Measurements from ENCODE around the gene CAVIN3. TPM values are rescaled to one million over a fixed set of nuclear protein-coding genes. Genes with fewer than 3 reads are reported as not detected.

The CAVIN3 gene
- total and polyA plus RNA-seq, 2 of the 4 experiments (the other 2 are of a cell fraction) = 112 to 185 TPM

DNA sequence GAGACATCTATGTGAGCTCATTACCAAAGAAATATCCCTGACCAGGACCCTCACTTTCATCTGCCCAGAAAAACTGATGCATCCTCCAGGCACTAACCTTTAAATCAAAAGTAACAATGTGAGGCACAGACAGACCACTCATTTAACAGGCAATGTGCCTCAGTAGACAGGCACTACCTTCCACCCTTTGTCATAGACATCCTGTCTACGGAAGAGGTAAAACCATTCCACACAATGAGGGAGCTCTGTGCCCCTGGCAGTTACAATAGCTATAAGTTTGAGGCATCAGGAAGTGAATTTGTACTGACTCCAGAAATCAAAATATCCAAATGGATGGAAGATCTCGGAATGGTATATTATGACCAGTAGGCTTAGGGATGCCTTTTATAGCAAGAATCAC, 6.7 kb upstream of the CAVIN3 start:
- H3K9ac ChIP-seq (ENCODE audit: low read depth, low read length) = no peak overlapping the region
- H4K20me1 ChIP-seq (ENCODE audit: insufficient read depth, low read length) = no peaks in the 10 kb centered on the region
- no peak overlapping the region for H3K56ac ChIP-seq (ENCODE audit: extremely low read depth, insufficient read depth, low read length)
- no peak overlapping the region for H3K4me2 ChIP-seq (ENCODE audit: low read depth, low read length)
- no peak overlapping the region for H3K27ac ChIP-seq (ENCODE audit: insufficient read depth, low read length)
- no peak overlapping the region for H3K18ac ChIP-seq (ENCODE audit: low read depth, low read length)
- dilution Hi-C loops (cut with HindIII; ENCODE audit: low sequenced_read_pairs, unreplicated experiment) (no loop called here), intact Hi-C loops (cut with micrococcal nuclease) (no loop called here), in situ Hi-C loops (cut with MboI; ENCODE audit: low sequenced_read_pairs) (no loop called here)
- H2BK20ac ChIP-seq (ENCODE audit: low read depth, low read length) = no peak overlapping the region
- no peaks in the 10 kb centered on the region for H3K79me1 ChIP-seq (ENCODE audit: low read depth in 1 of 2, low read length in 2 of 2)
- no peak overlapping the region for H2AK9ac ChIP-seq (replicated peaks; ENCODE audit: low read depth, low read length, poor library complexity)
- no peak overlapping the region for H2AFZ ChIP-seq (replicated peaks; ENCODE audit: low read length, poor library complexity)
- no peaks in the 10 kb centered on the region; the same call in 1 of the 2 replicates for H3K27me3 ChIP-seq (ENCODE audit: control insufficient read depth, insufficient read depth, low read length)
- H4K8ac ChIP-seq (ENCODE audit: low read depth in 2 of 2, low read length in 2 of 2) = no peak overlapping the region
- no peak overlapping the region for H4K5ac ChIP-seq (ENCODE audit: low read depth, low read length)
- H2BK15ac ChIP-seq (ENCODE audit: low read depth, low read length) = no peak overlapping the region
- no peak overlapping the region for H2BK120ac ChIP-seq (ENCODE audit: low read depth, low read length)
- H2AK5ac ChIP-seq (ENCODE audit: low read depth, low read length) = no peak overlapping the region
- no peak overlapping the region for H4K91ac ChIP-seq (ENCODE audit: insufficient read depth, low read depth, low read length)
- H3K14ac ChIP-seq (replicated peaks; ENCODE audit: low read depth, low read length) = no peak overlapping the region; the same call in 1 of the 2 replicates
- no peak overlapping the region for H3K23ac ChIP-seq (ENCODE audit: low read depth, low read length)
- no peaks in the 10 kb centered on the region; the same call in 1 of the 2 replicates for H3K9me1 ChIP-seq (ENCODE audit: insufficient read depth, low read length)
- POLR2A ChIA-PET (ENCODE audit: unreplicated experiment) = no interaction called here
- no peak for ATAC-seq (ENCODE audit: low read depth)
- no TSS peak for BruUV-seq (replicated peaks)
- TF ChIP-seq, protein P1, sequence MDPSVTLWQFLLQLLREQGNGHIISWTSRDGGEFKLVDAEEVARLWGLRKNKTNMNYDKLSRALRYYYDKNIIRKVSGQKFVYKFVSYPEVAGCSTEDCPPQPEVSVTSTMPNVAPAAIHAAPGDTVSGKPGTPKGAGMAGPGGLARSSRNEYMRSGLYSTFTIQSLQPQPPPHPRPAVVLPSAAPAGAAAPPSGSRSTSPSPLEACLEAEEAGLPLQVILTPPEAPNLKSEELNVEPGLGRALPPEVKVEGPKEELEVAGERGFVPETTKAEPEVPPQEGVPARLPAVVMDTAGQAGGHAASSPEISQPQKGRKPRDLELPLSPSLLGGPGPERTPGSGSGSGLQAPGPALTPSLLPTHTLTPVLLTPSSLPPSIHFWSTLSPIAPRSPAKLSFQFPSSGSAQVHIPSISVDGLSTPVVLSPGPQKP (IDR thresholded peaks at IDR 0.05; ENCODE audit: borderline replicate concordance, low read depth, low read length) = no peak
- no peak for TF ChIP-seq CEBPB (IDR thresholded peaks at IDR 0.05; ENCODE audit: low read depth, low read length)
- no peak for TF ChIP-seq NFE2L2 (IDR thresholded peaks at IDR 0.05; ENCODE audit: low read depth, low read length)
- TF ChIP-seq RFX5 (IDR thresholded peaks at IDR 0.05; ENCODE audit: low read depth, low read length) = no peak
- no peak for TF ChIP-seq POLR2A (IDR thresholded peaks at IDR 0.05; ENCODE audit: low read depth, low read length)
- no peak overlapping the region for H3K4ac ChIP-seq (ENCODE audit: low read depth, low read length)
- no peak overlapping the region for H3K4me3 ChIP-seq (ENCODE audit: insufficient read depth, low read depth, low read length)
- H3K36me3 ChIP-seq (ENCODE audit: control insufficient read depth, insufficient read depth, low read length) = no peaks in the 10 kb centered on the region
- DNase-seq = no peak
- H3K9me3 ChIP-seq (ENCODE audit: control insufficient read depth, insufficient read depth, low read length) = no peaks in the 10 kb centered on the region
- WGBS, 2 experiments (ENCODE audit: extremely low coverage in 2 of 2, insufficient read length in 1 of 2) = no CpG with 5 or more reads among the region's 2 CpGs
- peaks cover 2% of the 10 kb centered on the region for H3K4me1 ChIP-seq (ENCODE audit: control insufficient read depth, insufficient read depth, low read length)
- H2BK5ac ChIP-seq (ENCODE audit: low read depth, low read length, poor library complexity, severe bottlenecking) = no peak overlapping the region
- CTCF ChIA-PET = interaction anchor here (2.0 kb wide), 1 partner anchor 26 kb away, joined by 9 read pairs; no protein-coding TSS in a partner anchor
